ENCODE measurements around the gene SH3GL3.

SH3GL3 gene

GRCh38 chr15:83446904-83447709, at the start of gene SH3GL3:
Gene SH3GL3, plus strand, starts transcription at chr15:83447341. Its CDS starts 193 bp downstream, at chr15:83447534.
- DNase-seq (ENCODE audit: low read depth in 2 of 3, low spot score in 2 of 3) = peak in 1 of 3 experiments; percentile 18

GRCh38 chr15:83398626-83399025, 48.5 kb upstream of the SH3GL3 start:
- no peak for DNase-seq (ENCODE audit: low read depth in 2 of 3, low spot score in 2 of 3)

- no peak for DNase-seq (ENCODE audit: low read depth in 2 of 3, low spot score in 2 of 3)
Measured at GRCh38 chr15:83404121-83404520, 43.0 kb upstream of the SH3GL3 start.

GRCh38 chr15:83410532-83410931, 36.6 kb upstream of the SH3GL3 start:
- no peak for DNase-seq (ENCODE audit: low read depth in 2 of 3, low spot score in 2 of 3)

- no peak for DNase-seq (ENCODE audit: low read depth in 2 of 3, low spot score in 2 of 3)
Measured at GRCh38 chr15:83413054-83413719, 34.0 kb upstream of the SH3GL3 start.

- no peak for DNase-seq (ENCODE audit: low read depth in 2 of 3, low spot score in 2 of 3)
Measured at GRCh38 chr15:83422081-83422480, 25.1 kb upstream of the SH3GL3 start.

GRCh38 chr15:83422541-83422940, 24.6 kb upstream of the SH3GL3 start:
- no peak for DNase-seq (ENCODE audit: low read depth in 2 of 3, low spot score in 2 of 3)

GRCh38 chr15:83424101-83424500, 23.0 kb upstream of the SH3GL3 start:
- no peak for DNase-seq (ENCODE audit: low read depth in 2 of 3, low spot score in 2 of 3)

- no peak for DNase-seq (ENCODE audit: low read depth in 2 of 3, low spot score in 2 of 3)
Measured at GRCh38 chr15:83430441-83430840, 16.7 kb upstream of the SH3GL3 start.

- no peak for DNase-seq (ENCODE audit: low read depth in 2 of 3, low spot score in 2 of 3)
Measured at GRCh38 chr15:83431521-83431920, 15.6 kb upstream of the SH3GL3 start.

- DNase-seq (ENCODE audit: low read depth in 2 of 3, low spot score in 2 of 3) = no peak
Measured at GRCh38 chr15:83435202-83435601, 11.9 kb upstream of the SH3GL3 start.

GRCh38 chr15:83435782-83436181, 11.4 kb upstream of the SH3GL3 start:
- no peak for DNase-seq (ENCODE audit: low read depth in 2 of 3, low spot score in 2 of 3)

GRCh38 chr15:83436513-83437158, 10.5 kb upstream of the SH3GL3 start:
- DNase-seq (ENCODE audit: low read depth in 2 of 3, low spot score in 2 of 3) = no peak

GRCh38 chr15:83443076-83443847, 3.9 kb upstream of the SH3GL3 start:
- DNase-seq (ENCODE audit: low read depth in 2 of 3, low spot score in 2 of 3) = no peak

GRCh38 chr15:83444936-83445335, 2.2 kb upstream of the SH3GL3 start:
- DNase-seq (ENCODE audit: low read depth in 2 of 3, low spot score in 2 of 3) = no peak

- DNase-seq (ENCODE audit: low read depth in 2 of 3, low spot score in 2 of 3) = no peak
Measured at GRCh38 chr15:83445643-83446042, 1.5 kb upstream of the SH3GL3 start.

GRCh38 chr15:83446417-83446816, 724 bp upstream of the SH3GL3 start:
- no peak for DNase-seq (ENCODE audit: low read depth in 2 of 3, low spot score in 2 of 3)

GRCh38 chr15:83449250-83449671, 2.1 kb downstream of the SH3GL3 start:
- DNase-seq (ENCODE audit: low read depth in 2 of 3, low spot score in 2 of 3) = no peak

GRCh38 chr15:83449937-83450506, 2.9 kb downstream of the SH3GL3 start:
- no peak for DNase-seq (ENCODE audit: low read depth in 2 of 3, low spot score in 2 of 3)

- no peak for DNase-seq (ENCODE audit: low read depth in 2 of 3, low spot score in 2 of 3)
Measured at GRCh38 chr15:83457149-83457548, 10.0 kb downstream of the SH3GL3 start.

- DNase-seq (ENCODE audit: low read depth in 2 of 3, low spot score in 2 of 3) = no peak
Measured at GRCh38 chr15:83458381-83458780, 11.2 kb downstream of the SH3GL3 start.
